Measurements from ENCODE around the gene SMYD3.
A peak's percentile ranks its signal among the peaks of the same experiment; 100 is the strongest.

Gene SMYD3

GRCh38 chr1:245874942-245875580, 632.0 kb downstream of the SMYD3 start:
- TF ChIP-seq SIN3A (IDR thresholded peaks at IDR 0.05; ENCODE audit: borderline replicate concordance, insufficient read depth, low read length) (peak; percentile 85; the same call in 1 of the 2 replicates), FOXP2 (optimal IDR thresholded peaks at IDR 0.05; ENCODE audit: borderline replicate concordance, extremely low read depth, extremely low read length, insufficient read depth) (peak; percentile 20), TAF1 (IDR thresholded peaks at IDR 0.05; ENCODE audit: borderline replicate concordance, insufficient read depth, low read length) (no peak), POLR2AphosphoS5 (IDR thresholded peaks at IDR 0.05; ENCODE audit: low read depth, low read length) (peak; percentile 56; the same call in 1 of the 2 replicates)
- TF ChIP-seq, protein P1, sequence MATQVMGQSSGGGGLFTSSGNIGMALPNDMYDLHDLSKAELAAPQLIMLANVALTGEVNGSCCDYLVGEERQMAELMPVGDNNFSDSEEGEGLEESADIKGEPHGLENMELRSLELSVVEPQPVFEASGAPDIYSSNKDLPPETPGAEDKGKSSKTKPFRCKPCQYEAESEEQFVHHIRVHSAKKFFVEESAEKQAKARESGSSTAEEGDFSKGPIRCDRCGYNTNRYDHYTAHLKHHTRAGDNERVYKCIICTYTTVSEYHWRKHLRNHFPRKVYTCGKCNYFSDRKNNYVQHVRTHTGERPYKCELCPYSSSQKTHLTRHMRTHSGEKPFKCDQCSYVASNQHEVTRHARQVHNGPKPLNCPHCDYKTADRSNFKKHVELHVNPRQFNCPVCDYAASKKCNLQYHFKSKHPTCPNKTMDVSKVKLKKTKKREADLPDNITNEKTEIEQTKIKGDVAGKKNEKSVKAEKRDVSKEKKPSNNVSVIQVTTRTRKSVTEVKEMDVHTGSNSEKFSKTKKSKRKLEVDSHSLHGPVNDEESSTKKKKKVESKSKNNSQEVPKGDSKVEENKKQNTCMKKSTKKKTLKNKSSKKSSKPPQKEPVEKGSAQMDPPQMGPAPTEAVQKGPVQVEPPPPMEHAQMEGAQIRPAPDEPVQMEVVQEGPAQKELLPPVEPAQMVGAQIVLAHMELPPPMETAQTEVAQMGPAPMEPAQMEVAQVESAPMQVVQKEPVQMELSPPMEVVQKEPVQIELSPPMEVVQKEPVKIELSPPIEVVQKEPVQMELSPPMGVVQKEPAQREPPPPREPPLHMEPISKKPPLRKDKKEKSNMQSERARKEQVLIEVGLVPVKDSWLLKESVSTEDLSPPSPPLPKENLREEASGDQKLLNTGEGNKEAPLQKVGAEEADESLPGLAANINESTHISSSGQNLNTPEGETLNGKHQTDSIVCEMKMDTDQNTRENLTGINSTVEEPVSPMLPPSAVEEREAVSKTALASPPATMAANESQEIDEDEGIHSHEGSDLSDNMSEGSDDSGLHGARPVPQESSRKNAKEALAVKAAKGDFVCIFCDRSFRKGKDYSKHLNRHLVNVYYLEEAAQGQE (IDR thresholded peaks at IDR 0.05; ENCODE audit: insufficient read depth in 1 of 2, low read depth in 2 of 2, low read length in 2 of 2) = peak in 1 of 2 experiments; percentile 45; a peak in 1 of 4 replicates

DNA sequence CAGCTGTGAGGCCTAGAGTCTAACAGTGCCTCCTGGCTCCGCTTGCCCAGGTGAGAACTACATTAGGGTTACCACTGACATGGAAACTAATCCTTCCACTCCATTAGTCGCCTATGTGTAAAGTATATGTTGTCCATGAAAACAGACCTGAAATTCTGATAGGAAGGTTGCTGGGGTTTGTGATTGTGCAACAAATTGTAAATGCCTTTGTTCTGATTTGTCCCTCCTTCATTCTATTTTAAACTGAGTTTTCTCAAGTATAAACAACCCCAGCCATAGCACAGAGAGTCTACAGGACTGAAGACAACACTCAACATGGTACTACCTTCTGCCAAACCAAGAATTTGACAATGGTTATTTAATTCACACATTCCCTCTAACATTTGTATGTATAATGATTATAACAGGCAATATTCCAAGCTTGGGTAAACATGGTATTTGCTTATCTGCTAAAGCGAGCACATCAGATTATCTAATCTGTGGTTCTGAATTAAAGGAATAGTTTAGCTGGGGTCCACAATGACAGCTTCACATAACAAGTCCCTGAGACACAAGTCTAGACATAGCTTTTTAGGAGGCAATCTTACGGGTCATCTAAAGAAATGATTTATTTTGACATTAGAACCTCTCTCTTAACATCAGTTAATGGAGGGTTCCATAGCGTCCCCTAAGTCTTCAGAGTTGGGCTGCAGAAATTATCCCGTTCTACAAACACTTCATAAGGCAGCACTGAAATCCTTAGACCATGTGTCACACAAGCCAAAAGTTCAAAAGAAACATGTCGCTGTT, 633.0 kb downstream of the SMYD3 start:
- TF ChIP-seq FOXP2 (optimal IDR thresholded peaks at IDR 0.05; ENCODE audit: borderline replicate concordance, extremely low read depth, extremely low read length, insufficient read depth) (no peak), SIN3A (IDR thresholded peaks at IDR 0.05; ENCODE audit: borderline replicate concordance, insufficient read depth, low read length) (no peak), POLR2AphosphoS5 (IDR thresholded peaks at IDR 0.05; ENCODE audit: low read depth, low read length) (no peak), TAF1 (IDR thresholded peaks at IDR 0.05; ENCODE audit: borderline replicate concordance, insufficient read depth, low read length) (no peak)
- TF ChIP-seq, protein P1 (IDR thresholded peaks at IDR 0.05; ENCODE audit: insufficient read depth in 1 of 2, low read depth in 2 of 2, low read length in 2 of 2) = no peak

DNA sequence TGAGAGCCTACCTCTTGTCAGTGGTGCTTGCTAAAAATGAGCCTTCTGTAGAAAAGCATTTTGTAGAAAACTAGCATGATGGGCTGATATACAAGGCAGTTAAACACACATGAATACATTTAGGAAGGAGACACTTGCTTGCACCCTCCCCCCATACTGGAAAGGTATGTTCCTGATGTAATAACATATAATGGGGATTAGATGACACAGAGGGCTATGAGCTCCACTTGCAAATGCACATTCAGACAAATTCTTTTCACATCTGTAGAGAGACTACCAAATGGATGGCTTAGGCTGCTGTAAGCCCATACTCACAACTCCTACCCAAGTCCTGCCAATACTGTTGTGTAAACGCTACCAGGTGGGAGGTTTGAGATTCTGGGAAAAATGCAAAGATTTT, 634.0 kb downstream of the SMYD3 start:
- TF ChIP-seq POLR2AphosphoS5 (IDR thresholded peaks at IDR 0.05; ENCODE audit: low read depth, low read length) = no peak
- no peak for TF ChIP-seq TAF1 (IDR thresholded peaks at IDR 0.05; ENCODE audit: borderline replicate concordance, insufficient read depth, low read length)
- no peak for TF ChIP-seq SIN3A (IDR thresholded peaks at IDR 0.05; ENCODE audit: borderline replicate concordance, insufficient read depth, low read length)

GRCh38 chr1:245872475-245872874, 634.6 kb downstream of the SMYD3 start:
- TF ChIP-seq FOXP2 (optimal IDR thresholded peaks at IDR 0.05; ENCODE audit: borderline replicate concordance, extremely low read depth, extremely low read length, insufficient read depth) (no peak), SIN3A (IDR thresholded peaks at IDR 0.05; ENCODE audit: borderline replicate concordance, insufficient read depth, low read length) (no peak), POLR2AphosphoS5 (IDR thresholded peaks at IDR 0.05; ENCODE audit: low read depth, low read length) (no peak), TAF1 (IDR thresholded peaks at IDR 0.05; ENCODE audit: borderline replicate concordance, insufficient read depth, low read length) (no peak)
- TF ChIP-seq, protein P1 (IDR thresholded peaks at IDR 0.05; ENCODE audit: insufficient read depth in 1 of 2, low read depth in 2 of 2, low read length in 2 of 2) = no peak

DNA sequence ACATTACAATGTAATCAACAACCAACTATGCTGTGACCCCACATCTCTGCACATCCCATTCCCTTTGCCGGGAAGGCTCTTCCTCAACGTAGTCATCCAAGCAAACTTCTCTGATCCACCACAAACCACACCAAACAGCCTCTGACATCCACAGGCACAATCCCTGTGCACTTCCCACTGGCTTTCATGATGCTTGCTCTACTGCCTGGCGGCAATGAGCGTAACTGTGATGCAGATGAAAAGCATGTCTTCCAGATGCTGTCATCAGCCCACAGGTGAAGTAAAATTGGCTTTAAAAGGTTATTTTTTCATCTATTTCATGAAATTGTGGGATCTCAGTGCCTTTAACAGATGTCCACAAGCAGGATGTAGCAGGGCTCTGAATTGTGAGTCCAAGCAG, 635.2 kb downstream of the SMYD3 start:
- TF ChIP-seq, protein P1 (IDR thresholded peaks at IDR 0.05; ENCODE audit: insufficient read depth in 1 of 2, low read depth in 2 of 2, low read length in 2 of 2) = no peak
- TF ChIP-seq POLR2AphosphoS5 (IDR thresholded peaks at IDR 0.05; ENCODE audit: low read depth, low read length) (no peak), SIN3A (IDR thresholded peaks at IDR 0.05; ENCODE audit: borderline replicate concordance, insufficient read depth, low read length) (no peak), TAF1 (IDR thresholded peaks at IDR 0.05; ENCODE audit: borderline replicate concordance, insufficient read depth, low read length) (no peak)
